ENCODE results near the gene PRIMA1. TPM values are rescaled to one million over a fixed set of nuclear protein-coding genes. Genes with fewer than 3 reads are reported as not detected.

Gene PRIMA1
- total RNA-seq, 1 donor, result not detected

GRCh38 chr14:93693914-93694313 is 94.4 kb downstream of the PRIMA1 start:
- Histone ChIP-seq H3K79me2 (ENCODE audit: insufficient read depth, low read length) (no peaks in the 10 kb centered on the region), H3K4me2 (ENCODE audit: insufficient read depth, low read length) (no peak overlapping the region), H2AFZ (ENCODE audit: low read length) (no peak overlapping the region), H3K4me1 (ENCODE audit: insufficient read depth, low read length) (no peaks in the 10 kb centered on the region), H3K36me3 (ENCODE audit: insufficient read depth, low read length) (no peaks in the 10 kb centered on the region), H4K20me1 (ENCODE audit: insufficient read depth, low read length) (no peaks in the 10 kb centered on the region), H3K27ac (ENCODE audit: low read depth, low read length) (no peak overlapping the region), H3K9me3 (ENCODE audit: low read depth, low read length) (no peaks in the 10 kb centered on the region), H3K27me3 (ENCODE audit: insufficient read depth, low read length) (no peaks in the 10 kb centered on the region), H3K4me3 (ENCODE audit: insufficient read depth, low read length) (no peak overlapping the region)
- TF ChIP-seq CTCF (IDR thresholded peaks at IDR 0.05; ENCODE audit: extremely low read depth, low read depth, low read length), result no peak
- DNase-seq (ENCODE audit: insufficient read length, low spot score, missing footprints), result no peak

- Histone ChIP-seq H3K36me3 (ENCODE audit: insufficient read depth, low read length) (no peaks in the 10 kb centered on the region), H3K4me2 (ENCODE audit: insufficient read depth, low read length) (no peak overlapping the region), H3K9me3 (ENCODE audit: low read depth, low read length) (no peaks in the 10 kb centered on the region), H3K4me3 (ENCODE audit: insufficient read depth, low read length) (no peak overlapping the region), H3K79me2 (ENCODE audit: insufficient read depth, low read length) (no peaks in the 10 kb centered on the region), H3K4me1 (ENCODE audit: insufficient read depth, low read length) (no peaks in the 10 kb centered on the region), H3K27ac (ENCODE audit: low read depth, low read length) (no peak overlapping the region), H4K20me1 (ENCODE audit: insufficient read depth, low read length) (no peaks in the 10 kb centered on the region), H3K27me3 (ENCODE audit: insufficient read depth, low read length) (no peaks in the 10 kb centered on the region), H2AFZ (ENCODE audit: low read length) (no peak overlapping the region)
- no peak for TF ChIP-seq CTCF (IDR thresholded peaks at IDR 0.05; ENCODE audit: extremely low read depth, low read depth, low read length)
- no peak for DNase-seq (ENCODE audit: insufficient read length, low spot score, missing footprints)
Measured at GRCh38 chr14:93691042-93691780, 97.1 kb downstream of the PRIMA1 start.

GRCh38 chr14:93690146-93690545 is 98.1 kb downstream of the PRIMA1 start:
- no peak overlapping the region for H3K4me3 ChIP-seq (ENCODE audit: insufficient read depth, low read length)
- DNase-seq (ENCODE audit: insufficient read length, low spot score, missing footprints), result no peak
- H3K27me3 ChIP-seq (ENCODE audit: insufficient read depth, low read length), result no peaks in the 10 kb centered on the region
- no peak overlapping the region for H3K4me2 ChIP-seq (ENCODE audit: insufficient read depth, low read length)
- H3K4me1 ChIP-seq (ENCODE audit: insufficient read depth, low read length), result no peaks in the 10 kb centered on the region
- no peaks in the 10 kb centered on the region for H4K20me1 ChIP-seq (ENCODE audit: insufficient read depth, low read length)
- no peaks in the 10 kb centered on the region for H3K36me3 ChIP-seq (ENCODE audit: insufficient read depth, low read length)
- no peaks in the 10 kb centered on the region for H3K9me3 ChIP-seq (ENCODE audit: low read depth, low read length)
- no peak overlapping the region for H3K27ac ChIP-seq (ENCODE audit: low read depth, low read length)
- no peaks in the 10 kb centered on the region for H3K79me2 ChIP-seq (ENCODE audit: insufficient read depth, low read length)
- no peak overlapping the region for H2AFZ ChIP-seq (ENCODE audit: low read length)
- no peak for TF ChIP-seq CTCF (IDR thresholded peaks at IDR 0.05; ENCODE audit: extremely low read depth, low read depth, low read length)

GRCh38 chr14:93688820-93689219 is 99.5 kb downstream of the PRIMA1 start:
- no peak overlapping the region for H3K4me3 ChIP-seq (ENCODE audit: insufficient read depth, low read length)
- H3K79me2 ChIP-seq (ENCODE audit: insufficient read depth, low read length), result no peaks in the 10 kb centered on the region
- H3K36me3 ChIP-seq (ENCODE audit: insufficient read depth, low read length), result no peaks in the 10 kb centered on the region
- no peaks in the 10 kb centered on the region for H4K20me1 ChIP-seq (ENCODE audit: insufficient read depth, low read length)
- no peak overlapping the region for H2AFZ ChIP-seq (ENCODE audit: low read length)
- no peak overlapping the region for H3K4me2 ChIP-seq (ENCODE audit: insufficient read depth, low read length)
- no peaks in the 10 kb centered on the region for H3K27me3 ChIP-seq (ENCODE audit: insufficient read depth, low read length)
- H3K27ac ChIP-seq (ENCODE audit: low read depth, low read length), result no peak overlapping the region
- no peaks in the 10 kb centered on the region for H3K4me1 ChIP-seq (ENCODE audit: insufficient read depth, low read length)
- no peak for DNase-seq (ENCODE audit: insufficient read length, low spot score, missing footprints)
- no peak for TF ChIP-seq CTCF (IDR thresholded peaks at IDR 0.05; ENCODE audit: extremely low read depth, low read depth, low read length)
- no peaks in the 10 kb centered on the region for H3K9me3 ChIP-seq (ENCODE audit: low read depth, low read length)
